Activated CD4-positive, alpha-beta T cell treated with anti-CD3 and anti-CD28 coated beads, Interleukin-2, amount 10 ng/mL, durations not matched to agents 24 days and 14 days (primary cell): ENCODE data around the gene JCAD. TPM values are rescaled to one million over a fixed set of nuclear protein-coding genes. Genes with fewer than 3 reads are reported as not detected.

ENCODE experiments used
- DNase-seq: peaks from one replicate; pipeline ENCODE4 v3.0.0; 2022
- H3K27ac Mint-ChIP-seq: one replicate; pipeline ENCODE4 v1.8.0; 2022; ENCODE audit warnings: mild to moderate bottlenecking, mixed read lengths
- H3K27me3 Mint-ChIP-seq: one replicate; pipeline ENCODE4 v1.8.0; 2022; ENCODE audit warnings: mixed read lengths
- H3K36me3 Mint-ChIP-seq: one replicate; pipeline ENCODE4 v1.8.0; 2022; ENCODE audit warnings: low read depth, mild to moderate bottlenecking, mixed read lengths
- H3K4me1 Mint-ChIP-seq: one replicate; pipeline ENCODE4 v1.8.0; 2021; ENCODE audit warnings: mixed read lengths
- H3K4me3 Mint-ChIP-seq: one replicate; pipeline ENCODE4 v1.8.0; 2022; ENCODE audit warnings: mild to moderate bottlenecking, moderate library complexity, mixed read lengths
- H3K9me3 Mint-ChIP-seq: one replicate; pipeline ENCODE4 v1.8.0; 2021; ENCODE audit warnings: mixed read lengths
- intact Hi-C: fragments of 100-400 bp; cut with micrococcal nuclease; formaldehyde crosslinking; loops from one replicate; pipeline ENCODE4 v1.15.1; 2023
- total RNA-seq: library from RNA; stranded (reverse); gene quantifications from 2 replicates; pipeline ENCODE4 v1.2.3, GENCODE V29; 2022

The JCAD gene
- total RNA-seq, 1 donor from 2014 or later: 0.21 TPM

- no peak overlapping the region for H3K27ac Mint-ChIP-seq
- H3K9me3 Mint-ChIP-seq: no peaks in the 10 kb centered on the region
- peaks cover 32% of the 10 kb centered on the region for H3K27me3 Mint-ChIP-seq
- intact Hi-C loops: no loop called here
- H3K4me3 Mint-ChIP-seq: no peak overlapping the region
- H3K36me3 Mint-ChIP-seq: no peaks in the 10 kb centered on the region
- no peak for DNase-seq
- H3K4me1 Mint-ChIP-seq: peaks cover 28% of the 10 kb centered on the region
Measured at GRCh38 chr10:30046476-30046875, 12.9 kb downstream of the JCAD start.

DNA sequence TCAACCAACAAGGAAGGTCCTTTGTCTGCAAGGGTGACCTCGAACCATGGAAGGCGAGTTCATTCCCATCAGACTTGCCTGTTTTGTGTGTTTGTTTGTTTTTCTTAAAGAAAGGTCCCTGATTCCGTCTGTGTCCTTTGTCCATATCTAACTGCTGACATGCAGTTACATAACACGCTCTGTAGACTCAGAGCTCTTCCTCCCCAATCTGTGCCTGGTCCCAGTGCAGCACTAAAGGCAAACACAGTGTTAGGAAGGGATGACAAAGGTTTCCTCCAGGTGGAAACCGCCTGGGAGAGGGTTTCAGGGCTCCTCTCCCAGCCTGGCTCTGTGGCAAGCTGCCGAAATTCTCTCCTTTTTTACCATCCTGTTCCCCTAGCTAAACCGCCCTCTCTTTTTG lies 13.4 kb downstream of the JCAD start:
- Mint-ChIP-seq H3K9me3 (no peaks in the 10 kb centered on the region), H3K27me3 (peaks cover 29% of the 10 kb centered on the region), H3K27ac (no peak overlapping the region), H3K36me3 (no peaks in the 10 kb centered on the region), H3K4me1 (peaks cover 28% of the 10 kb centered on the region), H3K4me3 (no peak overlapping the region)
- intact Hi-C loops: no loop called here
- no peak for DNase-seq

- peaks cover 19% of the 10 kb centered on the region for H3K27me3 Mint-ChIP-seq
- H3K36me3 Mint-ChIP-seq: no peaks in the 10 kb centered on the region
- intact Hi-C loops: no loop called here
- peaks cover 17% of the 10 kb centered on the region for H3K4me1 Mint-ChIP-seq
- DNase-seq: no peak
- H3K4me3 Mint-ChIP-seq: no peak overlapping the region
- no peak overlapping the region for H3K27ac Mint-ChIP-seq
- no peaks in the 10 kb centered on the region for H3K9me3 Mint-ChIP-seq
Measured at GRCh38 chr10:30043476-30044270, 15.7 kb downstream of the JCAD start.

GRCh38 chr10:30042820-30043219 lies 16.6 kb downstream of the JCAD start:
- Mint-ChIP-seq H3K4me3 (no peak overlapping the region), H3K36me3 (no peaks in the 10 kb centered on the region), H3K4me1 (peaks cover 10% of the 10 kb centered on the region), H3K9me3 (no peaks in the 10 kb centered on the region), H3K27me3 (peaks cover 25% of the 10 kb centered on the region), H3K27ac (no peak overlapping the region)
- intact Hi-C loops: no loop called here
- DNase-seq: no peak

- Mint-ChIP-seq H3K9me3 (no peaks in the 10 kb centered on the region), H3K4me1 (peaks cover 6% of the 10 kb centered on the region), H3K36me3 (no peaks in the 10 kb centered on the region), H3K4me3 (no peak overlapping the region), H3K27ac (no peak overlapping the region), H3K27me3 (peaks cover 30% of the 10 kb centered on the region)
- no peak for DNase-seq
- intact Hi-C loops: no loop called here
Measured at GRCh38 chr10:30041196-30042105, 17.9 kb downstream of the JCAD start.

DNA sequence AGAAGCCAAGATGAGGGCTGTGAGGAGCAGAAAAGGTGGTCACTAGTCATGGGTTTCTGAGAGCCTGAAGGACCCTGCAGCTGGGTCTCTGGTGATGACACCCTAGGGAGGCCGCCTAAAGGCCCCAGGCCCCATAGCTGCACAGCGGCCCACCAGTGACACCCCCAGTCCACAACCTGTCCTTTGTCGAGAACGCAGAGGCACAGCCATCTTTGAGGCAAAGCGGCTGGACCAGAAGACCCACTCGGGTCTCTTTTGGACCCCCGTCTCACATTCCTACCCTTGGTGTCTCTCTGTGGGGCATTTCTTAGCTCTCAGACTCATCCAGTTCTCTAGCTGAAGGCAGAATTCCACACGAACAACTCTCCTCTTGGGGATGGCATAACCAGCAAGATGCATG lies 18.8 kb downstream of the JCAD start:
- peaks cover 30% of the 10 kb centered on the region for H3K27me3 Mint-ChIP-seq
- no peak overlapping the region for H3K27ac Mint-ChIP-seq
- H3K9me3 Mint-ChIP-seq: no peaks in the 10 kb centered on the region
- DNase-seq: no peak
- H3K36me3 Mint-ChIP-seq: no peaks in the 10 kb centered on the region
- H3K4me1 Mint-ChIP-seq: peaks cover 5% of the 10 kb centered on the region
- H3K4me3 Mint-ChIP-seq: no peak overlapping the region
- intact Hi-C loops: no loop called here

- intact Hi-C loops: no loop called here
- Mint-ChIP-seq H3K27me3 (peaks cover 29% of the 10 kb centered on the region), H3K27ac (no peak overlapping the region), H3K4me1 (peaks cover 5% of the 10 kb centered on the region), H3K36me3 (no peaks in the 10 kb centered on the region), H3K4me3 (no peak overlapping the region), H3K9me3 (no peaks in the 10 kb centered on the region)
- no peak for DNase-seq
Measured at GRCh38 chr10:30039988-30040387, 19.4 kb downstream of the JCAD start.

- intact Hi-C loops: no loop called here
- no peaks in the 10 kb centered on the region for H3K36me3 Mint-ChIP-seq
- H3K9me3 Mint-ChIP-seq: no peaks in the 10 kb centered on the region
- DNase-seq: no peak
- H3K27me3 Mint-ChIP-seq: peaks cover 31% of the 10 kb centered on the region
- H3K4me3 Mint-ChIP-seq: no peak overlapping the region
- no peak overlapping the region for H3K27ac Mint-ChIP-seq
- H3K4me1 Mint-ChIP-seq: peaks cover 8% of the 10 kb centered on the region
Measured at GRCh38 chr10:30039567-30039966, 19.8 kb downstream of the JCAD start.

DNA sequence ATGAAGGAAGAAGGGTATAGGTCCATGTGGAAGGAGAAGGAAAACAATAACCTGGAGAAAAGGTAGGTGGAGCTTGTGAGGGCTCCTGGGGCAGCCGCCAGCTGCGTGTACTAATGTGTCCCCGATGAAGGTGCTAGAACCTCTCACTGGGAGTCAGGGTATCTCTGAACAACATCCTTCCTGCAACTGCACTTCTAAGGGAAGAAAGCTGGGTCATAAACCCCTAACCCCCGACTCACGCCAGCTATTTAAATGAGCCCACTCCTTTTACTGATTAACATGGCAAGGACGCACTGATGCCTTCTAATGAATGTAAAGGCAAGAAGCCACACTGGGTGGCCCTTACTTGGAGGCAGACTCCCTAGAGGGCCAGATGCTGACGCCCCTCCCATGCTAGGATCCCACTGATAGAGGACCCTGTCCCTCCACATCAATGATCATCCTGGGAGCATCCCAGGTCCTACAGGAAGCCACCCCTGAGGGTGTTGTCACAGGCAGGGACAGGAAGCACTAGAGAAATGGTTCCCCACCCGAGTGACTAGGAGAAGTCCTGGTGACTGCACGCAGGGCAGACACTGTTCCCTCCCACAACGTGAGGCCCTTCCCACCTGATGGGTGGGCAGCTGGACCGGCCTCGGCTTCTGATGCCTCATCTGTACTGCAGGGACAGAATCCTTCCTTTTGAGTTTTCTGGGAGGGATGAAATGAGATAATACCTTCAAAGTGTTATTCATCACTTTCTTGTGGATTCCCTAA lies 20.4 kb downstream of the JCAD start:
- Mint-ChIP-seq H3K36me3 (no peaks in the 10 kb centered on the region), H3K4me3 (no peak overlapping the region), H3K4me1 (peaks cover 10% of the 10 kb centered on the region), H3K9me3 (no peaks in the 10 kb centered on the region), H3K27me3 (peaks cover 33% of the 10 kb centered on the region), H3K27ac (no peak overlapping the region)
- intact Hi-C loops: no loop called here
- DNase-seq: no peak

- DNase-seq: no peak
- Mint-ChIP-seq H3K27ac (no peak overlapping the region), H3K4me1 (peaks cover 16% of the 10 kb centered on the region), H3K27me3 (peaks cover 38% of the 10 kb centered on the region), H3K9me3 (no peaks in the 10 kb centered on the region), H3K36me3 (no peaks in the 10 kb centered on the region), H3K4me3 (no peak overlapping the region)
- intact Hi-C loops: no loop called here
Measured at GRCh38 chr10:30037620-30038336, 21.6 kb downstream of the JCAD start.

GRCh38 chr10:30036811-30037210 lies 22.6 kb downstream of the JCAD start:
- Mint-ChIP-seq H3K27me3 (peaks cover 38% of the 10 kb centered on the region), H3K27ac (no peak overlapping the region), H3K4me3 (no peak overlapping the region), H3K4me1 (peaks cover 23% of the 10 kb centered on the region), H3K36me3 (no peaks in the 10 kb centered on the region), H3K9me3 (no peaks in the 10 kb centered on the region)
- DNase-seq: no peak
- intact Hi-C loops: no loop called here

DNA sequence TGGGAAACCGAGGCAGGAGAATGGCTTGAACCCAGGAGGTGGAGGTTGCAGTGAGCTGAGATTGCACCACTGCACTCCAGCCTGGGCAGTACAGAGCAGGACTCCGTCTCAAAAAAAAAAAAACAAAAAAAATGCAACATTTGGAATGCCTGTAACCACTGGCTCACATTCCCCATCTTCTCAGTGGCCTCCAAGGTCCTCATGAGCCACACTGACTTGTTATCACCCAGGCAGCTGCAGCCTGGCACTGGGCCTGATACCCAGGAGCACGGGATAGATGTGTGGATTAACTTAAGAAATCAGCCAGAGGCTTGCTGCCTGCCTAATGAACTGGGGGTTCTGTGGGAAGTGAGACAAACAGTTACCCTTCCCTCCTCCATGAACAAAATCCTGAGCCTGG lies 23.0 kb downstream of the JCAD start:
- intact Hi-C loops: no loop called here
- Mint-ChIP-seq H3K36me3 (no peaks in the 10 kb centered on the region), H3K4me1 (peaks cover 23% of the 10 kb centered on the region), H3K27ac (no peak overlapping the region), H3K4me3 (no peak overlapping the region), H3K27me3 (peaks cover 38% of the 10 kb centered on the region), H3K9me3 (no peaks in the 10 kb centered on the region)
- DNase-seq: no peak

DNA sequence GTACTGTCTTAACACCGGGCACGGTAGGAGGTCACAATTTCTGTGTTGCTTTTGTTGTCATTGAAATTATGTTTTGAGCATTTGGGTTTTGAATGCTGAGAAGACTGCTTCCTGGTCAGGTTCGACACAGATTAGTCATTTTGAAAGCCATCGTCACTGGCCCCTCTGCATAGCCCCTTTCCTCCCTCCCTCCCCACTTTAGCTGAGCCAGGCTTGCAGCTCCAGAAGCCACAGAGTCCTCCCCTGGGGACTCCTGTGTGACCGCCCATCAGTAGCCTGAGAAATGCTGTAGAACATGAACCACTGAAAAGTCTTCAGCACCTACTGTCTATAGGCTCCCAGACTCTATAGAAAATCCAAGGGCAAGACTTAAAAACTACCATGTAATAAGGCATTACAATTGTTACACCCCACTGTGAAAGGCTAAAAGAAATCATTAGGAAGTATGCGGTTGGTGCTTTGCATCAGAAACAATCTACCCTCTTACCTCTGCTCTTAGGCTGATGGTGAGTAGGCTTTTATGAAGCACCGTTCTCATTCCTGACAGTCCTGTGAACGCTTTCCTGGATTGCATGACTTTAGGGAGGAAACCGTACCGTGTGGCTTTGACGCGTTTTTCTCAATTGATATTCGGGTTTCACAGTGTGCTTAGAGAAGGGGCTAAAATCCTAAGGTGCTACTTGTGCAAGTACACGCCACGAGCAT lies 24.8 kb downstream of the JCAD start:
- Mint-ChIP-seq H3K27me3 (peaks cover 42% of the 10 kb centered on the region), H3K27ac (no peak overlapping the region)

More for the DNA sequence above, 24.8 kb downstream of the JCAD start:
- Mint-ChIP-seq H3K36me3 (no peaks in the 10 kb centered on the region), H3K4me1 (peaks cover 28% of the 10 kb centered on the region), H3K4me3 (no peak overlapping the region), H3K9me3 (no peaks in the 10 kb centered on the region)
- intact Hi-C loops: no loop called here
- no peak for DNase-seq
